Thyroid gland (tissue), 4 donors: ENCODE measurements around the gene GGA3. TPM values are rescaled to one million over a fixed set of nuclear protein-coding genes. Genes with fewer than 3 reads are reported as not detected.
A peak's percentile ranks its signal among the peaks of the same experiment; 100 is the strongest.

Source experiments
- DNase-seq, 2 donors: peaks; one replicate each; pipeline ENCODE4 v3.0.0-alpha.2; 2019
- H3K27ac ChIP-seq, 3 donors: fragments of 200-600 bp; sonication (generic); 1 replicate in 2 of 3; 2 replicates in 1 of 3; pipeline ENCODE4 v1.5.1; 2016 to 2019; ENCODE audit warnings: mild to moderate bottlenecking in 1 of 3, moderate library complexity in 1 of 3
- H3K27me3 ChIP-seq: fragments of 200-600 bp; sonication (generic); one replicate; pipeline ENCODE4 v1.5.1; 2019
- H3K36me3 ChIP-seq, 2 donors: fragments of 200-600 bp; sonication (generic); one replicate each; pipeline ENCODE4 v1.5.1; 2016 to 2019
- H3K4me1 ChIP-seq, 2 donors: fragments of 200-600 bp; sonication (generic); one replicate each; pipeline ENCODE4 v1.5.1; 2017 to 2019
- H3K4me3 ChIP-seq, 3 donors: fragments of 200-600 bp; sonication (generic); replicated peaks in 1 of 3; 1 replicate in 2 of 3; 2 replicates in 1 of 3; pipeline ENCODE4 v1.5.1; 2016; ENCODE audit warnings: mild to moderate bottlenecking in 1 of 3
- H3K9me3 ChIP-seq: fragments of 200-600 bp; sonication (generic); one replicate; pipeline ENCODE4 v1.5.1; 2017
- POLR2A ChIP-seq, 2 donors: fragments of 450-650 bp; IDR thresholded peaks; one replicate each; pipeline ENCODE4 v1.6.1; 2017; ENCODE audit warnings: antibody characterized with exemption in 2 of 2, mild to moderate bottlenecking in 2 of 2, moderate library complexity in 1 of 2
- WGBS, 2 donors: methylation state at CpG; one replicate each; pipeline ENCODE4 v1.1.5; 2017; 5-methylcytosine and 5-hydroxymethylcytosine counted together
- intact Hi-C: fragments of 100-400 bp; cut with DNase I; formaldehyde crosslinking; loops from one replicate; pipeline ENCODE4 v1.15.1; 2023
- total RNA-seq, 4 donors: library from RNA; depleted of rRNA; stranded (reverse); fragments of >200 nt; gene quantifications; one replicate each; pipeline ENCODE4 v1.2.3, GENCODE V29; 2016
- TF ChIP-seq, protein P1 (sequence below), 6 experiments: fragments of 200-600 bp in 3 of 6; fragments of 450-650 bp in 3 of 6; sonication (generic) in 3 of 6; IDR thresholded peaks; one replicate each; pipeline ENCODE4 v1.5.1; 2016 to 2019; ENCODE audit warnings: antibody characterized with exemption in 6 of 6, mild to moderate bottlenecking in 2 of 6, inconsistent platforms in 1 of 6, moderate library complexity in 1 of 6

The GGA3 gene
- total RNA-seq, 4 donors from 2014 or later: 22.5 to 38.4 (median 24.1) TPM

DNA sequence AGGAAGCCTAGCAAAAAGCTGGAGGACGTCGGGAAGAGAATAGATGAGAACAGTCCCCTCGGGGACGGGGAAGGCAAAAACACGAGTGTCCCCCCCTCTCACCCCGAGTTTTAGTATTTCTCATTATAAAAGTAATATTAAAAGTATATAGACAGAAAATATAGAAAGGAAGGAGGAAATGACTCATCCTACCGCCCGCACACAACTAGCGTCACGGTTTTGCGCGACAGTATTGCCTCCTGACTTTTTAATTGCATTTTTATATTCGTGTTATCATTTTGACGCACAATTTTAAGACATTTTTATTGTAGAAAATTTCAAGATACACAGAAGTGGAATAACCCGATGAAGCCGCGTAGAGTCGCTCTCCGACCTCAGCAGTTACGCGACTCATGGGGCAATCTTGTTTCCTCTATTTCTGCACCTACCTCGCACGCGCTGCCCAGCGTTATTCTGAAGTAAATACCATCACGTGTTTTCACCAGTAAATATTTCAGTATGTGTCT, 28.5 kb upstream of the GGA3 start:
- Histone ChIP-seq H3K4me1 (peaks cover 0 to 6% of the 10 kb centered on the region in 2 donors), H3K4me3 (peak overlapping the region in 2 of 3 donors; percentile 72 to 75), H3K27me3 (no peaks in the 10 kb centered on the region), H3K9me3 (no peaks in the 10 kb centered on the region), H3K27ac (peak overlapping the region; percentile 64 to 84 (median 83)), H3K36me3 (no peaks in the 10 kb centered on the region)
- intact Hi-C loops: no loop called here
- peak; percentile 40 to 41 for DNase-seq
- TF ChIP-seq, protein P1, sequence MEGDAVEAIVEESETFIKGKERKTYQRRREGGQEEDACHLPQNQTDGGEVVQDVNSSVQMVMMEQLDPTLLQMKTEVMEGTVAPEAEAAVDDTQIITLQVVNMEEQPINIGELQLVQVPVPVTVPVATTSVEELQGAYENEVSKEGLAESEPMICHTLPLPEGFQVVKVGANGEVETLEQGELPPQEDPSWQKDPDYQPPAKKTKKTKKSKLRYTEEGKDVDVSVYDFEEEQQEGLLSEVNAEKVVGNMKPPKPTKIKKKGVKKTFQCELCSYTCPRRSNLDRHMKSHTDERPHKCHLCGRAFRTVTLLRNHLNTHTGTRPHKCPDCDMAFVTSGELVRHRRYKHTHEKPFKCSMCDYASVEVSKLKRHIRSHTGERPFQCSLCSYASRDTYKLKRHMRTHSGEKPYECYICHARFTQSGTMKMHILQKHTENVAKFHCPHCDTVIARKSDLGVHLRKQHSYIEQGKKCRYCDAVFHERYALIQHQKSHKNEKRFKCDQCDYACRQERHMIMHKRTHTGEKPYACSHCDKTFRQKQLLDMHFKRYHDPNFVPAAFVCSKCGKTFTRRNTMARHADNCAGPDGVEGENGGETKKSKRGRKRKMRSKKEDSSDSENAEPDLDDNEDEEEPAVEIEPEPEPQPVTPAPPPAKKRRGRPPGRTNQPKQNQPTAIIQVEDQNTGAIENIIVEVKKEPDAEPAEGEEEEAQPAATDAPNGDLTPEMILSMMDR (IDR thresholded peaks at IDR 0.05): peak in 1 of 6 experiments; percentile 21
- no peak for TF ChIP-seq POLR2A (IDR thresholded peaks at IDR 0.05)
- 2 to 14% methylated on average over 26 of the region's 26 CpGs for WGBS, 2 donors

DNA sequence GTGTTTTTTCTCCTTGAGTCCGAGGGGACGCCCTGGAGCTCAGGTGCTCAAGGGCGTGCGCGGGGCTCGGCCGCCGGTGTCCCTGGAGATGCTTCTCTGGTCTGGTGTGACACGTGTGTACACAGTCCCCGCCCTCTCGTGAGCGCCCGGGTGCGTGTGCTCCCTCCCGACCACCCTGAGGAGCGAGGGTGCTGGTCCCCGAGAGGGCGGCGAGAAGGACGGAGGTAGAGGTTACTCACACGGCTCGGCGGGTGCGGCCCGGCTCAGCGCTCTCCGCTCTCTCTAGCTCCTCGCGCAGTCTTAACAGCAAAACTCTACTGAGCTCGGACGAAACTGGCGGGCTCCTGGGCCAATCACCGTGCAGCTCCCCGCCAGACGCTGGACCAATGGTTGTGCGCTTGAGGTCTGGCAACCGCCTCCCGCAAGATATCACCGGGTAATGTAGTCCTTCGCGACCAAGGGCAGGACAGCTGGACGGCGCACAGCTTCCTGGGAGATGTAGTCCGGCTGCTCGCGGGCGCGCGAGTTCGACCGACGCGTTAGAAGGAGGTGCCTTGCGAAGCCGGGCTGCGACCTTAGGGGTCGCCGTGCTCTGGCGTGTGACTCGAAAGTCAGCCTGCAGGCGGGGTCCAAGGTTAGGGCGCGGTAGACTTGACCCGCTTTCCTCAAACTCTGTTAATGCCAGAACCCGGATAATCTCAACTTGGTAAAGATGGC, 27.9 kb upstream of the GGA3 start, which contains the start of gene SLC25A19:
SLC25A19 (minus strand) TSS at position 319 of the 717 bp plus-strand sequence. CDS start 2,669 bp downstream, outside the sequence.
- intact Hi-C loops: no loop called here
- TF ChIP-seq POLR2A (IDR thresholded peaks at IDR 0.05): peak in 1 of 2 donors; percentile 98
- TF ChIP-seq, protein P1 (IDR thresholded peaks at IDR 0.05): no peak
- peak within 1 kb of the TSS; percentile 64 to 84 (median 83) for H3K27ac ChIP-seq
- H3K4me3 ChIP-seq: peak within 1 kb of the TSS; percentile 16 to 75 (median 72)
- no peaks in the 10 kb centered on the region for H3K36me3 ChIP-seq
- peak; percentile 98 to 99 for DNase-seq
- peaks cover 0 to 6% of the 10 kb centered on the region in 2 donors for H3K4me1 ChIP-seq
- WGBS, 2 donors: 0% methylated on average over 6 to 27 of the region's 65 CpGs
- no peaks in the 10 kb centered on the region for H3K9me3 ChIP-seq
- H3K27me3 ChIP-seq: no peaks in the 10 kb centered on the region

DNA sequence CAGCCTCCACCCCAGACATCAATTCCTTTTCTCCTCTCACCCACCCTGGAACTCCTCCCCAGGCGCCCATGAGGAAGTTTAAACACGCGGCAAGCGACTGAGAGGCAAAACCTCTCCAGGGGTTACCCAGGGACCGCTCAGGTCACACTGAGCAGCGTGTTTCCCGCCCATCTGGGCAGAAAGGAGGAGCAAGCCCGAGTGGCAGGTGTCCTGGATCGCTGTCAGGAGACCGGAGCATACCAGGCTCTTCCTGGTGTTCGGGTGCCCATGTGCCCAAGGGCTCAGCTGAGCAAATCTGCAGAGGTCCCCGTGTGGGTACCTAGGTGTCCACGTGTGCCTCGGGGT, 27.3 kb upstream of the GGA3 start:
- peak; percentile 69 for DNase-seq
- peak overlapping the region; percentile 16 to 75 (median 39) for H3K4me3 ChIP-seq
- H3K27me3 ChIP-seq: no peaks in the 10 kb centered on the region
- 1 to 2% methylated on average over 9 to 10 of the region's 14 CpGs for WGBS, 2 donors
- TF ChIP-seq POLR2A (IDR thresholded peaks at IDR 0.05): no peak
- TF ChIP-seq, protein P1 (IDR thresholded peaks at IDR 0.05): no peak
- H3K27ac ChIP-seq: peak overlapping the region in 2 of 3 donors; percentile 64 to 84
- H3K36me3 ChIP-seq: no peaks in the 10 kb centered on the region
- peaks cover 0 to 6% of the 10 kb centered on the region in 2 donors for H3K4me1 ChIP-seq
- no peaks in the 10 kb centered on the region for H3K9me3 ChIP-seq
- intact Hi-C loops: no loop called here

DNA sequence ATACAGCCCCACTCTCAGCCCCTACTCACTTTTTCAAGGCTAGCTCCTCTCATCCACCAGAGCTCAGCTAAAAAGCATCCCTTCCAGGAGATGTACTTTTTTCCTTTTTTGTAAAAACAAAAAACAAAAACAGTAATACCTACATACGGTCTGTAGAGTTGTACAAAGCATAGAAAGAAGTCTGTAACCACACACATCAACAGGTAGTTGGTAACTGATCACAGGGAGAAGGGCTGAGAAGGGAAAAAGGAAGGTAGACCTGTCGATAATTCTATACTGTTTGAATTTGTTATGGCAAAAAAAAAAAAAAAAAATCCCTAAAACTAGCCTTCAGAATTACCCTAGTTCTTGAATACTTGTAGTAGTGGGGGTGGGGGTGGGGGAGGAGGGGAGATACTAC, 27.0 kb upstream of the GGA3 start:
- DNase-seq: no peak
- TF ChIP-seq, protein P1 (IDR thresholded peaks at IDR 0.05): no peak
- TF ChIP-seq POLR2A (IDR thresholded peaks at IDR 0.05): no peak
- Histone ChIP-seq H3K27me3 (no peaks in the 10 kb centered on the region), H3K27ac (peak overlapping the region in 1 of 3 donors; percentile 84), H3K4me3 (peak overlapping the region in 1 of 3 donors; percentile 75), H3K36me3 (no peaks in the 10 kb centered on the region), H3K4me1 (peaks cover 0 to 6% of the 10 kb centered on the region in 2 donors), H3K9me3 (no peaks in the 10 kb centered on the region)
- intact Hi-C loops: no loop called here
- WGBS, 2 donors: 10 to 20% methylated on average over 2 of the region's 2 CpGs

DNA sequence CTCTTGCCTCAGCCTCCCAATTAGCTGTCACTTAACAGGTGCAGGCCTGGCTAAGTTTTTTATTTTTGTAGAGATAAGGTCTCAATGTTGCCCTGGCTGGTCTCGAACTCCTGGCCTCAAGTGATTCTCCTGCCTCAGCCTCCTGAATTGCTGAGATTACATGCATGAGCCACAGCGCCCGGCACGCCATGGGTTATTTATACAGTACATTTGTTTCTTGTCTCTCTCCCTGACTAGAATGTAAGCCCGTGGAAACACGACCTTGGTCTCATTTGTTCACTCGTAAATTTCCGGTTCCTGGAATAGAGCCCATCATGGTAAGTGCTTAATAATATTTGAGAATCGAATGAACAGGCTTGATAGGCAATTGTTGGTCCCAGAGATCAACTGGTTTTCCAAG, 25.8 kb upstream of the GGA3 start:
- no peak for DNase-seq
- no peaks in the 10 kb centered on the region for H3K27me3 ChIP-seq
- no peak overlapping the region for H3K4me3 ChIP-seq
- 86 to 87% methylated on average over 9 of the region's 9 CpGs for WGBS, 2 donors
- H3K27ac ChIP-seq: no peak overlapping the region
- TF ChIP-seq POLR2A (IDR thresholded peaks at IDR 0.05): no peak
- TF ChIP-seq, protein P1 (IDR thresholded peaks at IDR 0.05): no peak
- no peaks in the 10 kb centered on the region for H3K36me3 ChIP-seq
- H3K4me1 ChIP-seq: peaks cover 0 to 6% of the 10 kb centered on the region in 2 donors
- intact Hi-C loops: no loop called here
- H3K9me3 ChIP-seq: no peaks in the 10 kb centered on the region
